HCEC 1CT (cell line): ENCODE data around the gene AFP.
"Not testable (repeated sequence)": the region's sequence is repeated elsewhere in the genome, so short reads cannot be mapped to it uniquely, and the experiment has no call there.

Experiments used
- DNase-seq: peaks from one replicate; pipeline ENCODE4 v3.0.0-alpha.2; 2017

AFP gene

GRCh38 chr4:73435984-73436383, at the start of gene AFP:
AFP (plus strand) TSS chr4:73436221; CDS start chr4:73436263, 42 bp downstream.
- no peak for DNase-seq

DNA sequence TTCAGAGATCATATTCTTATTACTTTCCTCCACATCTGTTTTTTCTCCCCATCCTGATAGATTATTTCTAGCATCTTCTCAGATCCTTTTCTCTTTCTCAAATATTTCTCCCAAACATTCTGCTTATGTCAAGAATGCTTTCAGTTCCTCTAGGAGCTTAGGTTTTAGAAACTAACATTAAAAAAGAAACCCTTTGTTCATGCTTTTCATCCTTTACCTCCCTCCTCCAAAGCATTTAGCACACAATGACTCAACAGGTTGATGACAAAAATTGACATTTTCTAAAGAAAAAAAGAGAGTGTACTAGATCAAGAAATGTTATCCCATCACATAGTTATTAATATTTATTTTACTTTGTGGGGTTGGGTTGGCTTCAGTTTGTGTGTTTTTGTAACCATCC, 48.5 kb upstream of the AFP start:
- DNase-seq = no peak

DNA sequence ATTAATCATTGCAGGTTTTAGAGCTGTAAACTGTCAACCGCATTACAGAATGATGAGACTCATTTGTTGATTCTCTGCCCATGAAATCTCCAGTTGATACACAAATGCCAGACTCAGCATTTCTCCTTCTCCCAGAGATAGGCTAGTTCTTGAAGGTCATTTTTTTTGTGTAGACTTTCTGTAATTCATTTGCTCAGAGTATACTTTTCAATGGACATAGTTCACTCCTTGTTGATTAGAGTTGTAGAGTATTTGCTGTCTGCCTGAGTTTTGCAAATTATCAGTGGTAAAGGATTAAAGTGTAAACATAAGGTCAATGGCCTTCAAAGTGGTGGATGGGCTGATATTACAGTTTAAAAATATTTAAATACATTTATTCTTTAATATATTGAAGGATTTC, 47.1 kb upstream of the AFP start:
- no peak for DNase-seq

DNA sequence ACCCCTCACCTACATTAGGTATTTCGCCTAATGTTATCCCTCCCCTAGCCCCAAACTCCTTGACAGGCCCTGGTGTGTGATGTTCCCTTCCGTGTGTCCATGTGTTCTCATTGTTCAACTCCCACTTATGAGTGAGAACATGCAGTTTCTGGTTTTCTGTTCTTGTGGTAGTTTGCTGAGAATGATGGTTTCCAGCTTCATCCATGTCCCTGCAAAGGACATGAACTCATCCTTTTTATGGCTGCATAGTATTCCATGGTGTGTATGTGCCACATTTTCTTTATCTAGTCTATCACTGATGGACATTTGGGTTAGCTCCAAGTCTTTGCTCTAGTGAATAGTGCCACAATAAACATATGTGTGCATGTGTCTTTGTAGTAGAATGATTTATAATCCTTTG, 46.4 kb upstream of the AFP start:
- not testable (repeated sequence) for DNase-seq

DNA sequence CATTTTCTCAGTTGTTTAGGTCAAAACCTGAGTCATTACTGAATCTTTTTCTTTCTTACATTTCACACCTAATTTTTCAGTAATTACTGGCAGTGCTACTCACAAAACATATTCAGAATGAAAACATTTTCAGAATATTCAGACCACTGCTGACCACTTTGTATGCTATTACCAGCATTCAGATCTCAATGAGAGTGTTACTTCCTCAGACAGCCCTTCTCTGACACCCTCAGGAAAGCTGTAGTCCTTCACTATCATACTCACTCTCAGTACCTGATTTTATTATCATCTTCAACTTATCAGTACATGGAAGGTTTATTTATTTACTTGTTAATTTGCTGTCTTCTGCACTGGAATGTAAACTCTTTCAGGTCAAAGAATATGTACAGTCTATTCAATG, 44.2 kb upstream of the AFP start:
- DNase-seq = no peak

DNA sequence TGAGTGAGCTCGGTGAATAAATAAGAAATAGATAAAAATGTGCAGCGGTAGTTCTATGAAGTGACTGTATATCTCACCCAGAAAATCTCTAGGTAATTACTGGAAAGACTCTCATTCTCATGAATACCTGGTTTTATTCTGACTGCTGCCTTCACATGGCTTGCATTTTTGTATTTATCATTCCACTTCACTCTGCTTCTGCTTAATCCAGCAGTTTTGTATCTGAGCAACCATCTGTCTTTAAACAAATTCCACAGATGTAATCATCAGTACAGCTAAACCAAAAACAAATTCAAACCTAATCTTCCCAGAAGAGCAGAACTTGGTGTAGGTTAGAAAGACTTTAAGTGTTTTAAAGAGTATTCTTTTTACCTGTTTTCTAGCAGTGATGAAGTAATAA, 43.1 kb upstream of the AFP start:
- no peak for DNase-seq

GRCh38 chr4:73396304-73396703, 39.7 kb upstream of the AFP start:
- DNase-seq = no peak

DNA sequence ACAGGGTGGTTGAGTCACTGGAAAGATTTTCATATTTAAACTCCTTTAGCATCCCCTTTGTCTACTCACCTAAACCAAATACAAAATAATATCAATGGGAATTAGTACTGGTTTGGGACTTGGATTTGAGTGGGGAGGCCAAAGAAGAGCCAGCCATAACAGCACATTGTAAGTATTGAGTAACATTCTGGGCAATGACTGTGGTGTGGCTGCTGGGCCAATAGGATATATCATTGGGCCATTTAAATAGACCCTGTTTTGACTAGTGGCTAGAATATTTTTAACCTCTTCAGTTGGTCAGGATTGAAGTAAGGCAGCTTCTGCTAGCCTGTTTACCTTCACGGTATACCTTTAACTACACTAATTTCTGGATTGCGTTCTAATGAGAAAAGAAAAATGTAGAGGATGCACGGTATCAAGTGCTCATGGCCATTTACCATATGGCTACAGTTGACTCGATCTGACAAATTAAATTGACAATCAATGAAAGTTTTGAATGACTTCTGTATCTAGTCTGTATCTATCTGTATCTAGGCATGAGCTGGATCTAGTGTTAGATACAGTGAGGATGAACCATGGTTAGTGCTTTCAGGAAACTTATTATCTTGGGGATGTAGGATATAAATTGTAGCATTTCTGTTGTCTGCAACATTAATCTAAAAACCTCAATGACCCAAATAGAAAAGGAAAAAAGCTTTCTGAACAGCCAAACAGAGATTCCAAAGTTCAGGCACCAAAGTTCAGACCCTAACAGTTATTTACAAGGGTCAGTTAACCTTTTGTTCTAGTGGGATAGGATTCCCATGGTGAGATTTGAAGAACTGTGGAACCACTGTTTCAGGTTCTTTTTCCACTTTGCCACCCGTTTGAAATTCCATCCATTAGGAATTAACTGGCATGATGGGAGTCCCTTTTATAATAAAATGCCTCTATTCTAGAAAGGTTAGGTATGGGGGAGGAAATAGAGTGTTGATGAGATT, 38.7 kb upstream of the AFP start:
- no peak for DNase-seq

DNA sequence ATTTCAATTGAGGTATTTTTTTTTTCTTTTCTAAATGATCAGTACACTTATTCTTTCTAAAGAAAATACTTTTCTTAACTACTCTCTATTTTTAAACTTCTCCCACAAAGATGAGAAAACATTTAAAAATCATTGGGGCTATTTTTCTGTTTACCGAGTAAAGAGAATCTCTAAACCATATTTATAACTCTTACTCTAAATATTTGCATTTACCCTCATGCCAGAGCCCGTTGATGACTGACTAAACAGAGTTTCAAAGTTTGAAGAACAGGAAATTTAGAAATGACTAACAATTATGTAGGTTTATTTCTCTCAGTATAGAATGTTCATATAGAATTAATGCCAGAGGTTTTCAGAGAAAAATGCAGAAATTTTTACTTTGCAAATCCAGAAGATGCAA, 34.6 kb upstream of the AFP start:
- no peak for DNase-seq

GRCh38 chr4:73404042-73404441, 32.0 kb upstream of the AFP start, which contains the start of gene ALB:
ALB (plus strand) TSS chr4:73404287; CDS start chr4:73404328, 41 bp downstream.
- no peak for DNase-seq

DNA sequence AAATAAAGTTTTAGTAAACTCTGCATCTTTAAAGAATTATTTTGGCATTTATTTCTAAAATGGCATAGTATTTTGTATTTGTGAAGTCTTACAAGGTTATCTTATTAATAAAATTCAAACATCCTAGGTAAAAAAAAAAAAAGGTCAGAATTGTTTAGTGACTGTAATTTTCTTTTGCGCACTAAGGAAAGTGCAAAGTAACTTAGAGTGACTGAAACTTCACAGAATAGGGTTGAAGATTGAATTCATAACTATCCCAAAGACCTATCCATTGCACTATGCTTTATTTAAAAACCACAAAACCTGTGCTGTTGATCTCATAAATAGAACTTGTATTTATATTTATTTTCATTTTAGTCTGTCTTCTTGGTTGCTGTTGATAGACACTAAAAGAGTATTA, 31.6 kb upstream of the AFP start:
- DNase-seq = no peak

- no peak for DNase-seq
These were observed 30.9 kb upstream of the AFP start for GRCh38 chr4:73405138-73405537.

GRCh38 chr4:73406548-73406875, 29.5 kb upstream of the AFP start:
- no peak for DNase-seq

DNA sequence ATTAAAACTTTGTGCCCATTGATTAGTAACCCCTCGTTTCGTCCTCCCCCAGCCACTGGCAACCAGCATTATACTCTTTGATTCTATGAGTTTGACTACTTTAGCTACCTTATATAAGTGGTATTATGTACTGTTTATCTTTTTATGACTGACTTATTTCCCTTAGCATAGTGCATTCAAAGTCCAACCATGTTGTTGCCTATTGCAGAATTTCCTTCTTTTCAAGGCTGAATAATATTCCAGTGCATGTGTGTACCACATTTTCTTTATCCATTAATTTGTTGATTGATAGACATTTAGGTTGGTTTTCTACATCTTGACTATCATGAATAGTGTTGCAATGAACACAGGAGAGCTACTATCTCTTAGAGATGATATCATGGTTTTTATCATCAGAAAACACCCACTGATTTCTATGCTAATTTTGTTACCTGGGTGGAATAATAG, 28.8 kb upstream of the AFP start:
- no peak for DNase-seq

GRCh38 chr4:73408181-73408867, 27.7 kb upstream of the AFP start:
- DNase-seq = no peak

- DNase-seq = no peak
These were observed 26.8 kb upstream of the AFP start for GRCh38 chr4:73409012-73409862.

- no peak for DNase-seq
These were observed 26.0 kb upstream of the AFP start for GRCh38 chr4:73409978-73410548.

GRCh38 chr4:73410916-73411730, 24.9 kb upstream of the AFP start:
- no peak for DNase-seq

DNA sequence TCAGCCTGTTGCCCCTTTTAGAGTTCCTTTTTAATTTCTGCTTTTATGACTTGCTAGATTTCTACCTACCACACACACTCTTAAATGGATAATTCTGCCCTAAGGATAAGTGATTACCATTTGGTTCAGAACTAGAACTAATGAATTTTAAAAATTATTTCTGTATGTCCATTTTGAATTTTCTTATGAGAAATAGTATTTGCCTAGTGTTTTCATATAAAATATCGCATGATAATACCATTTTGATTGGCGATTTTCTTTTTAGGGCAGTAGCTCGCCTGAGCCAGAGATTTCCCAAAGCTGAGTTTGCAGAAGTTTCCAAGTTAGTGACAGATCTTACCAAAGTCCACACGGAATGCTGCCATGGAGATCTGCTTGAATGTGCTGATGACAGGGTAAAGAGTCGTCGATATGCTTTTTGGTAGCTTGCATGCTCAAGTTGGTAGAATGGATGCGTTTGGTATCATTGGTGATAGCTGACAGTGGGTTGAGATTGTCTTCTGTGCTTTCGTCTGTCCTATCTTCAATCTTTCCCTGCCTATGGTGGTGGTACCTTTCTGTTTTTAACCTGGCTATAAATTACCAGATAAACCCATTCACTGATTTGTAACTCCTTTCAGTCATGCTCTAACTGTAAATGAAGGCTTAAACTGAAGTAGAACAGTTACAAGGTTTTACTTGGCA, 24.1 kb upstream of the AFP start:
- no peak for DNase-seq

- no peak for DNase-seq
These were observed 22.7 kb upstream of the AFP start for GRCh38 chr4:73413294-73413755.

GRCh38 chr4:73414936-73415271, 21.1 kb upstream of the AFP start:
- DNase-seq = no peak
